Measurements from ENCODE around the gene POM121L2. TPM values are rescaled to one million over a fixed set of nuclear protein-coding genes. Genes with fewer than 3 reads are reported as not detected.

The POM121L2 gene
- total and polyA plus RNA-seq, 9 of the 15 experiments (the other 6 are each of a cell fraction or from before 2014, with no cell fraction given) = 0.23 to 0.45 TPM; not detected in 7

GRCh38 chr6:27260836-27261375, 51.2 kb downstream of the POM121L2 start:
- FAIRE-seq (no peak), DNase-seq (ENCODE audit: extremely low read depth in 1 of 4, low spot score in 3 of 4) (no peak), ATAC-seq (no peak)
- Histone ChIP-seq H3K4me3 (no peak overlapping the region), H3K4me1 (replicated peaks in 1 of 2; ENCODE audit: control insufficient read depth in 2 of 2, insufficient read depth in 2 of 2, low read length in 2 of 2) (peaks cover 0 to 7% of the 10 kb centered on the region in 2 experiments; a peak in 1 of 5 replicates), H3K36me3 (ENCODE audit: control insufficient read depth, insufficient read depth, low read length) (no peaks in the 10 kb centered on the region; the same call in 2 of the 3 replicates), H3K79me2 (ENCODE audit: control insufficient read depth, insufficient read depth, low read length) (no peaks in the 10 kb centered on the region), H3K27me3 (ENCODE audit: control insufficient read depth in 2 of 2, insufficient read depth in 2 of 2, low read length in 2 of 2) (no peaks in the 10 kb centered on the region), H3K9me3 (replicated peaks; ENCODE audit: control insufficient read depth, insufficient read depth, low read depth, low read length) (0 out of 2 replicates have a peak, but pooled peaks cover 2% of the 10 kb centered on the region), H3K4me2 (ENCODE audit: insufficient read depth, low read length) (no peak overlapping the region), H3K9me1 (ENCODE audit: control insufficient read depth, insufficient read depth, low read length) (no peaks in the 10 kb centered on the region), H2AFZ (ENCODE audit: low read depth, low read length) (no peak overlapping the region), H3K27ac (ENCODE audit: extremely low read depth, low read depth, low read length) (no peak overlapping the region), H4K20me1 (replicated peaks; ENCODE audit: control insufficient read depth, insufficient read depth, low read length) (no peaks in the 10 kb centered on the region), H3K9ac (ENCODE audit: insufficient read depth in 1 of 2, low read depth in 2 of 2, low read length in 2 of 2) (no peak overlapping the region)
- 82% methylated on average over 21 of the region's 30 CpGs for WGBS (ENCODE audit: insufficient coverage, low coverage, missing lambda C conversion rate)
- no TSS peak for BruUV-seq (replicated peaks)
- intact Hi-C loops (cut with micrococcal nuclease) = no loop called here
- CTCF ChIA-PET (ENCODE audit: low intra/inter-chr PET ratio) = no interaction called here
- no peak for TF ChIP-seq ARID2 (IDR thresholded peaks at IDR 0.05)
- in situ Hi-C loops (cut with MboI) = no loop called here
- POLR2A ChIA-PET = interaction anchor here (1.4 kb wide), 2 partner anchors 9 to 13 kb away, joined by 3 to 6 read pairs; partner anchors contain the start of gene PRSS16

DNA sequence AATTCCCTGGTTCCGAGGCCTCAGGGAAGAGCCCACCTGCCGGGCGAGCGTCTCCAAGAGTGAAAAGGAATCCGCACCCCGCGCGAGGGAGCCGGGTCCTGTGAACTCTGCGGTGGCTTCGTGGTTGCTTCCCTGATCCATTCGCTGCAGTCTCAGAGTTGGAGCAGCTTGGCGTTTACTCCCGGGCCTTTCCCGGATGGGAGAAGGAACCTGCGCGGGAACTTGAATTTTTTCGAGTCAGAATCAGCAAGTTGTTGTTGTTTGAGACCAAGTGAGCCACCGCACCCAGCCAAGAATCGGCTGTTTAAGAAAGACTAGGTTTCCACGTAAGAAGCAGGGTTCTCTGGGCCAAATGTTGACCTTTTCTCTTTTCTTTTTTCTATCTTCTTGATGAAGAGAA, 51.7 kb downstream of the POM121L2 start:
- FAIRE-seq = no peak

More for the DNA sequence above, 51.7 kb downstream of the POM121L2 start:
- BruUV-seq (replicated peaks) = no TSS peak
- no peak for ATAC-seq
- CTCF ChIA-PET (ENCODE audit: low intra/inter-chr PET ratio) = no interaction called here
- Histone ChIP-seq H2AFZ (ENCODE audit: low read depth, low read length) (no peak overlapping the region), H4K20me1 (replicated peaks; ENCODE audit: control insufficient read depth, insufficient read depth, low read length) (no peaks in the 10 kb centered on the region), H3K4me1 (replicated peaks in 1 of 2; ENCODE audit: control insufficient read depth in 2 of 2, insufficient read depth in 2 of 2, low read length in 2 of 2) (peaks cover 0 to 7% of the 10 kb centered on the region in 2 experiments; a peak in 1 of 5 replicates), H3K27me3 (ENCODE audit: control insufficient read depth in 2 of 2, insufficient read depth in 2 of 2, low read length in 2 of 2) (no peaks in the 10 kb centered on the region), H3K4me2 (ENCODE audit: insufficient read depth, low read length) (no peak overlapping the region), H3K36me3 (ENCODE audit: control insufficient read depth, insufficient read depth, low read length) (no peaks in the 10 kb centered on the region; the same call in 2 of the 3 replicates), H3K9me1 (ENCODE audit: control insufficient read depth, insufficient read depth, low read length) (no peaks in the 10 kb centered on the region), H3K9me3 (replicated peaks; ENCODE audit: control insufficient read depth, insufficient read depth, low read depth, low read length) (0 out of 2 replicates have a peak, but pooled peaks cover 2% of the 10 kb centered on the region), H3K27ac (ENCODE audit: extremely low read depth, low read depth, low read length) (no peak overlapping the region), H3K9ac (ENCODE audit: insufficient read depth in 1 of 2, low read depth in 2 of 2, low read length in 2 of 2) (no peak overlapping the region), H3K4me3 (no peak overlapping the region), H3K79me2 (ENCODE audit: control insufficient read depth, insufficient read depth, low read length) (no peaks in the 10 kb centered on the region)
- intact Hi-C loops (cut with micrococcal nuclease) (no loop called here), in situ Hi-C loops (cut with MboI) (no loop called here)
- DNase-seq (ENCODE audit: extremely low read depth in 1 of 4, low spot score in 3 of 4) = no peak
- no peak for TF ChIP-seq HNRNPH1 (optimal IDR thresholded peaks at IDR 0.05; ENCODE audit: low read depth, low read length)
- TF ChIP-seq DNMT1 (IDR thresholded peaks at IDR 0.05) = no peak
- TF ChIP-seq SLC30A9 (CRISPR knock-in tag; IDR thresholded peaks at IDR 0.05) = no peak
- TF ChIP-seq ZNF134 (CRISPR knock-in tag; conservative IDR thresholded peaks at IDR 0.05) = no peak
- no peak for TF ChIP-seq ATF7 (IDR thresholded peaks at IDR 0.05)
- TF ChIP-seq TRIM24 (IDR thresholded peaks at IDR 0.05) = no peak
- TF ChIP-seq ELF4 (CRISPR knock-in tag; IDR thresholded peaks at IDR 0.05) = no peak
- TF ChIP-seq, protein P1, sequence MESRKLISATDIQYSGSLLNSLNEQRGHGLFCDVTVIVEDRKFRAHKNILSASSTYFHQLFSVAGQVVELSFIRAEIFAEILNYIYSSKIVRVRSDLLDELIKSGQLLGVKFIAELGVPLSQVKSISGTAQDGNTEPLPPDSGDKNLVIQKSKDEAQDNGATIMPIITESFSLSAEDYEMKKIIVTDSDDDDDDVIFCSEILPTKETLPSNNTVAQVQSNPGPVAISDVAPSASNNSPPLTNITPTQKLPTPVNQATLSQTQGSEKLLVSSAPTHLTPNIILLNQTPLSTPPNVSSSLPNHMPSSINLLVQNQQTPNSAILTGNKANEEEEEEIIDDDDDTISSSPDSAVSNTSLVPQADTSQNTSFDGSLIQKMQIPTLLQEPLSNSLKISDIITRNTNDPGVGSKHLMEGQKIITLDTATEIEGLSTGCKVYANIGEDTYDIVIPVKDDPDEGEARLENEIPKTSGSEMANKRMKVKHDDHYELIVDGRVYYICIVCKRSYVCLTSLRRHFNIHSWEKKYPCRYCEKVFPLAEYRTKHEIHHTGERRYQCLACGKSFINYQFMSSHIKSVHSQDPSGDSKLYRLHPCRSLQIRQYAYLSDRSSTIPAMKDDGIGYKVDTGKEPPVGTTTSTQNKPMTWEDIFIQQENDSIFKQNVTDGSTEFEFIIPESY (CRISPR knock-in tag; IDR thresholded peaks at IDR 0.05) = no peak
- no peak for TF ChIP-seq FOXP4 (CRISPR knock-in tag; IDR thresholded peaks at IDR 0.05; ENCODE audit: borderline replicate concordance)
- TF ChIP-seq EGR1 (conservative IDR thresholded peaks at IDR 0.05) = no peak
- no peak for TF ChIP-seq TAF15 (IDR thresholded peaks at IDR 0.05; ENCODE audit: low read depth, low read length)
- no peak for TF ChIP-seq KDM2B (CRISPR knock-in tag; IDR thresholded peaks at IDR 0.05)
- no peak for TF ChIP-seq ZKSCAN1 (IDR thresholded peaks at IDR 0.05; ENCODE audit: low read depth, low read length)
- WGBS (ENCODE audit: insufficient coverage, low coverage, missing lambda C conversion rate) = 87% methylated on average over 19 of the region's 21 CpGs
- POLR2A ChIA-PET = interaction anchor here (1.4 kb wide), 2 partner anchors 9 to 13 kb away, joined by 3 to 6 read pairs; partner anchors contain the start of gene PRSS16
